CD14-positive monocyte (primary cell): ENCODE results near the gene TRIM9. TPM values are rescaled to one million over a fixed set of nuclear protein-coding genes. Genes with fewer than 3 reads are reported as not detected.

Experiments
- DNase-seq, 3 donors: peaks; one replicate each; pipeline ENCODE4 v3.0.0-alpha.2; 2011 to 2022
- H2AFZ ChIP-seq: 2 replicates; pipeline ENCODE4 v1.6.0; 2012; ENCODE audit warnings: mild to moderate bottlenecking, low read depth, low read length, inconsistent platforms; ENCODE audit not compliant: insufficient read depth, poor library complexity, severe bottlenecking
- H3K27ac ChIP-seq, 2 donors: 1 replicate in 1 of 2; 2 replicates in 1 of 2; pipeline ENCODE4 v1.5.1; 2012 to 2013; ENCODE audit warnings: low read length in 2 of 2, control low read depth in 1 of 2, inconsistent platforms in 1 of 2, low read depth in 1 of 2, mild to moderate bottlenecking in 1 of 2
- H3K27me3 ChIP-seq, 2 donors: one replicate each; pipeline versions ENCODE4 v1.6.0 to v1.6.1; 2011 to 2013; ENCODE audit warnings: low read length in 2 of 2; ENCODE audit not compliant: control insufficient read depth in 2 of 2, insufficient read depth in 2 of 2
- H3K36me3 ChIP-seq, 2 donors: replicated peaks in 1 of 2; 1 replicate in 1 of 2; 2 replicates in 1 of 2; pipeline versions ENCODE4 v1.5.1 to v1.6.1; 2012 to 2013; ENCODE audit warnings: low read length in 2 of 2, control low read depth in 1 of 2, inconsistent platforms in 1 of 2, mild to moderate bottlenecking in 1 of 2; ENCODE audit not compliant: insufficient read depth in 2 of 2, control insufficient read depth in 1 of 2
- H3K4me1 ChIP-seq, 2 donors: 1 replicate in 1 of 2; 2 replicates in 1 of 2; pipeline versions ENCODE4 v1.5.1 to v1.6.1; 2012 to 2013; ENCODE audit warnings: low read length in 2 of 2, control low read depth in 1 of 2, inconsistent platforms in 1 of 2, mild to moderate bottlenecking in 1 of 2, moderate library complexity in 1 of 2; ENCODE audit not compliant: insufficient read depth in 2 of 2, control insufficient read depth in 1 of 2
- H3K4me2 ChIP-seq: replicated peaks from 2 replicates; pipeline ENCODE3; 2012; ENCODE audit warnings: low read length, moderate library complexity, mild to moderate bottlenecking; ENCODE audit not compliant: poor library complexity, severe bottlenecking; ENCODE audit errors: extremely low read depth
- H3K4me3 ChIP-seq, 3 experiments: fragments of 200-600 bp in 1 of 3; sonication (generic) in 1 of 3; replicated peaks in 1 of 3; 1 replicate in 2 of 3; 2 replicates in 1 of 3; pipeline ENCODE4 v1.5.1; 2011 to 2013; ENCODE audit warnings: low read length in 3 of 3, mild to moderate bottlenecking in 3 of 3, control low read depth in 2 of 3, low read depth in 2 of 3, inconsistent platforms in 1 of 3, moderate library complexity in 1 of 3
- H3K79me2 ChIP-seq: 2 replicates; pipeline ENCODE4 v1.6.0; 2012; ENCODE audit warnings: mild to moderate bottlenecking, control low read depth, inconsistent platforms, low read length, moderate library complexity; ENCODE audit not compliant: insufficient read depth
- H3K9ac ChIP-seq: 2 replicates; pipeline ENCODE4 v1.6.0; 2017; ENCODE audit warnings: low read length, mild to moderate bottlenecking; ENCODE audit not compliant: insufficient read depth, poor library complexity, severe bottlenecking
- H3K9me3 ChIP-seq, 2 donors: replicated peaks in 1 of 2; 1 replicate in 1 of 2; 2 replicates in 1 of 2; pipeline versions ENCODE4 v1.5.1 to v1.6.1; 2012 to 2013; ENCODE audit warnings: low read length in 2 of 2, control low read depth in 1 of 2; ENCODE audit not compliant: control insufficient read depth in 1 of 2, insufficient read depth in 1 of 2
- H4K20me1 ChIP-seq: 2 replicates; pipeline ENCODE4 v1.6.0; 2012; ENCODE audit warnings: mild to moderate bottlenecking, low read length, control low read depth, moderate library complexity; ENCODE audit not compliant: insufficient read depth
- H3K27ac Mint-ChIP-seq, 7 donors: one replicate each; pipeline ENCODE4 v1.8.0; 2020; ENCODE audit warnings: mild to moderate bottlenecking in 7 of 7, mixed read lengths in 7 of 7, moderate library complexity in 6 of 7, inconsistent platforms in 2 of 7
- H3K27me3 Mint-ChIP-seq, 3 donors: one replicate each; pipeline ENCODE4 v1.8.0; 2021 to 2022; ENCODE audit warnings: low read depth in 3 of 3, mild to moderate bottlenecking in 3 of 3, mixed read lengths in 3 of 3, moderate library complexity in 3 of 3, inconsistent platforms in 1 of 3
- H3K36me3 Mint-ChIP-seq, 2 donors: one replicate each; pipeline ENCODE4 v1.8.0; 2020; ENCODE audit warnings: mixed read lengths in 2 of 2, inconsistent platforms in 1 of 2, mild to moderate bottlenecking in 1 of 2
- H3K4me1 Mint-ChIP-seq: one replicate; pipeline ENCODE4 v1.8.0; 2020; ENCODE audit warnings: mild to moderate bottlenecking, mixed read lengths
- H3K4me3 Mint-ChIP-seq, 2 donors: one replicate each; pipeline ENCODE4 v1.8.0; 2020; ENCODE audit warnings: mild to moderate bottlenecking in 2 of 2, mixed read lengths in 2 of 2, moderate library complexity in 1 of 2
- H3K9me3 Mint-ChIP-seq, 7 donors: one replicate each; pipeline ENCODE4 v1.8.0; 2020 to 2022; ENCODE audit warnings: mixed read lengths in 7 of 7, mild to moderate bottlenecking in 6 of 7, moderate library complexity in 6 of 7, inconsistent platforms in 2 of 7
- CTCF ChIP-seq: fragments of 200-600 bp; IDR thresholded peaks from one replicate; pipeline ENCODE4 v1.8.0; 2022; ENCODE audit warnings: antibody characterized with exemption, mild to moderate bottlenecking
- WGBS: methylation state at CpG from one replicate; pipeline ENCODE4 v1.1.5; 2013; ENCODE audit warnings: missing lambda C conversion rate; ENCODE audit not compliant: insufficient coverage; 5-methylcytosine and 5-hydroxymethylcytosine counted together
- intact Hi-C, 2 donors: fragments of 100-400 bp; cut with micrococcal nuclease; formaldehyde crosslinking; loops; one replicate each; pipeline versions ENCODE4 v1.15.0 to v1.15.1; 2023
- polyA plus RNA-seq, 3 donors: library from polyadenylated mRNA; depleted of rRNA in 1 of 3; unstranded in 2 of 3; stranded (reverse) in 1 of 3; fragments of 300-500 nt in 2 of 3; fragments of >200 nt in 1 of 3; fragmentation: Illumina TruSeq in 2 of 3; gene quantifications; 1 replicate in 2 of 3; 2 replicates in 1 of 3; pipeline ENCODE4 v1.2.3, GENCODE V29; 2012 to 2021

The TRIM9 gene
- polyA plus RNA-seq, 3 donors = 0.01 TPM; not detected in 2

GRCh38 chr14:51068268-51068667 lies 26.6 kb downstream of the TRIM9 start:
- no CpG with 5 or more reads among the region's 2 CpGs for WGBS
- no peaks in the 10 kb centered on the region for H3K9me3 ChIP-seq
- H3K27ac ChIP-seq = no peak overlapping the region
- no peaks in the 10 kb centered on the region for H3K4me1 ChIP-seq
- no peak overlapping the region for H3K4me3 ChIP-seq
- H3K4me2 ChIP-seq = no peak overlapping the region
- no peak for TF ChIP-seq CTCF
- no peaks in the 10 kb centered on the region for H3K36me3 Mint-ChIP-seq
- no peaks in the 10 kb centered on the region for H3K27me3 Mint-ChIP-seq
- no peaks in the 10 kb centered on the region for H3K27me3 ChIP-seq
- H2AFZ ChIP-seq = no peak overlapping the region
- no peak overlapping the region for H3K9ac ChIP-seq
- no peak for DNase-seq
- no peak overlapping the region for H3K27ac Mint-ChIP-seq
- no peaks in the 10 kb centered on the region for H3K36me3 ChIP-seq
- H3K9me3 Mint-ChIP-seq = peaks cover 0 to 7% (median 5%) of the 10 kb centered on the region in 7 donors
- H4K20me1 ChIP-seq = no peaks in the 10 kb centered on the region
- H3K4me1 Mint-ChIP-seq = no peaks in the 10 kb centered on the region
- intact Hi-C loops = no loop called here
- no peak overlapping the region for H3K4me3 Mint-ChIP-seq
- no peaks in the 10 kb centered on the region for H3K79me2 ChIP-seq

GRCh38 chr14:51067295-51067694 lies 27.6 kb downstream of the TRIM9 start:
- Histone ChIP-seq H4K20me1 (no peaks in the 10 kb centered on the region), H3K27me3 (no peaks in the 10 kb centered on the region), H3K9me3 (no peaks in the 10 kb centered on the region), H3K79me2 (no peaks in the 10 kb centered on the region), H3K9ac (no peak overlapping the region), H3K27ac (no peak overlapping the region), H2AFZ (no peak overlapping the region), H3K4me2 (no peak overlapping the region), H3K36me3 (no peaks in the 10 kb centered on the region), H3K4me3 (no peak overlapping the region), H3K4me1 (no peaks in the 10 kb centered on the region)
- intact Hi-C loops = no loop called here
- Mint-ChIP-seq H3K27me3 (no peaks in the 10 kb centered on the region), H3K36me3 (no peaks in the 10 kb centered on the region), H3K4me3 (no peak overlapping the region), H3K4me1 (no peaks in the 10 kb centered on the region), H3K27ac (peak overlapping the region in 1 of 7 donors; percentile 40), H3K9me3 (peaks cover 4 to 12% (median 9%) of the 10 kb centered on the region in 7 donors)
- no peak for DNase-seq
- WGBS = 93% methylated on average over 4 of the region's 4 CpGs
- TF ChIP-seq CTCF = no peak
